ENCODE data around the gene NUPR1.
"Not testable (repeated sequence)": the region's sequence is repeated elsewhere in the genome, so short reads cannot be mapped to it uniquely, and the experiment has no call there.

The NUPR1 gene

DNA sequence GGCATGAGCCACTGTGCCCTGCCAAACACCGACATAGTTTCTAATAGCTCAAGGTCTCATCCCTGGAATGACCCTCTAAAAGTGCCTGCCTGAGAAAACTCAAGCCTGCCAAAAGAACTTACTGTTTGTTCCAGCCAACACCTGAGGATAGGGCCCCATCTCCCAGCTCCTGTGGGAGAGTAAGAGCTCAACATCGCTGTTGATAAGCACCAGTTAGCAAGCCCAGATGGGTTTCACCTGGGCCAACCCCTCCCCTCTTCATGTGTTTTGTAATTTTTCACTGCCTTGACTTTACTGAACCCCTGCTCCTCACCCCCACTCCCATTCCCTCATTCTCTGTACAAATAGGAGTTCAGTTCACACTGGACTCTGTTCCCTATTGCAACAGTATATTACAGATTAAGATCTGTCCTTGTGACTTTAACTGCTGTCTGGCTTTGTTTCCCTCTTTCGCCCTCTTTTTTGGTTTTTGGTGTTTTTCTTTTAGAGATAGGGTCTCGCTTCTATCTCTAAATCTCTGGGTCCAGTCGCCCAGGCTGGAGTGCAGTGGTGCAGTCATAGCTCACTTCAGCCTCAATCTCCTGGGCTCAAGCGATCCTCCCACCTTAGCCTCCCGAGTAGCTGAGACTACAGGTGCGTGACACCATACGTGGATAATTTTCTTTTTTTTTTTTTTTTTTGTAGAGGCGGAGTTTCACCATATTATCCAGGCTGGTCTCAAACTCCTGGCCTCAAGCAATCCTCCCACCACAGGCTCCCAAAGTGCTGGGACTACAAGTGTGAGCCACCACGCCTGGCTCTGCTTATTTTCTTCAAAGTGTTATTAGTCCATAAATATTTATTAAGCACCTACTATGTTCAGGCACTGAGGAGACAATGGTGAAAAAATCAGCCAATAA lies 12.3 kb downstream of the NUPR1 start:
- DNase-seq, result no peak

DNA sequence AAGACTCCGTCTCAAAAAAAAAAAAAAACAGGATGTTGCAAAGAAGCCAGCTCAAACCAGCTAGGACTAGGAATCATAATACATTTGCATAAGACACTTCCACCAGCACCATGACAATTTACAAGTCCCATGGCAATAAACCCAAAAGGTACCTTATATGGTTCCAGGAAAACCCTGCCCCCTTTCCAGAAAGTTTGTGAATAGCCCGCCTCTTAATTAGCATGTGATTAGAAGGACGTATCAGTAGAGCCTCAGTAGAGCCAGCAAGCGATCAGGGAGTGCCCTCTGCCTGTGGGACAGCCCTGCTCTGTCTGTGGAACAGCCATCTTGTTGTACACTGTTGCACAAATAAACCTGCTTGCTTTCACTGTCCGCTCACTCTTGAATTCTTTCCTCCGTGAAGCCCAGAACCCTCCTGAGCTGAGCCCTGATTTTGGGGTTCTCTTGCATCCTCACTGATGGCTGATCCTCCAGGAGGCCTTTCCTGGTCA lies 14.0 kb downstream of the NUPR1 start:
- no peak for DNase-seq

DNA sequence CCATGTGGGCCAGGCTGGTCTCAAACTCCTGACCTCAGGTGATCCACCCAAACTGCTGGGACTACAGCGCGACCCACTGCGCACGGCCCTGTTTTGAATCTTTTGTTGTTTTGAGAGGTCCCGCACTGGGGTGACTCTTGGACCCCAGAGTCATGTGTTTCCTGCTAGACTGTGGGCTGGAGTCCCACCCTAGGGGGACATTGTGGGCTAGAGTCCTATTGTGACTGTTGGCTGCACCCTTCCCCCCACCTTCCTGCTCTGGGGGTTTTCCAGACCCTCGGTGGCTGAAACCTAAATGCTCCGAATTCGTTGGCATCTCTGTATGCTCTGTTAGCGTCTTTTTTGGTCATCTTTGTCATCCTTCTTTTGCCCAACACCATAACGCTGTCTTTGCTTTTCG lies 16.0 kb downstream of the NUPR1 start:
- no peak for DNase-seq

DNA sequence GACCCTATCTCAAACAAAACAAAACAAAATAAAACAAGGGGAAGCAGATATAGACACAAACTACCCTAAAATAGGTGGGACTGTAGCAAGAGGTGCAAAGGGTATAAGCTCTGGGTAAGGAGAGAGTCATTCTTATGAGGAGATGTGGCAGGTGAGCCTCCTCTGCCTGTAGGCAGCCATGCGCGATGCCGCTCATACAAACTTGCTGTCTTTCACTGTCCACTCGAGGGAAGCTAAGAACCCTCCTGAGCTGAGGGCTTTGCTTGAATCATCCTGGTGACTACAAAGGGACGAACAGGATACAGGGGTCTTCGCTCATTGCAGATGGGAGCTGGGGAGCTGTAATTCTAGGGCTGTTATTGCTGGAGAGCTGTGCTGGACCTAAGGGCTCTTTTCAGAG lies 17.3 kb downstream of the NUPR1 start:
- DNase-seq, result no peak

DNA sequence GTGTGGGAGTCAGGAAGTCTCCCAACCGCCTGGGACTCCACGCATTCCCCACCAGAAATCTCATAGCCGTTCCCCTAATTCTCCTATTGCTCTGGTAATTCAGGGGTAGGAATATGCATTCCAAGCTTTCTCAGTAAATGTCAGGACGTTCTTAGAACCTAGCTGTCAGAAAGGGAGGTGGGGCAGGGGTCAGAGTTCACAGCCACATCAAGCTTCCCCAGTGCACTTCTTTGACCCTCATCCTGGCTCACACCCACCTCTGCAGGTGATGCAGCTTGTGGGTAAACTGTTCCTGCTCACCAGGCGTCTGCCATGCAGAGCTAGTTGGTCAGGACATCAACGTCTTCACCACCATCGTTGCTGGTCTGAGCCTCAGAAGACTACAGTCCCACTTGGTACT lies 18.1 kb downstream of the NUPR1 start:
- no peak for DNase-seq

DNA sequence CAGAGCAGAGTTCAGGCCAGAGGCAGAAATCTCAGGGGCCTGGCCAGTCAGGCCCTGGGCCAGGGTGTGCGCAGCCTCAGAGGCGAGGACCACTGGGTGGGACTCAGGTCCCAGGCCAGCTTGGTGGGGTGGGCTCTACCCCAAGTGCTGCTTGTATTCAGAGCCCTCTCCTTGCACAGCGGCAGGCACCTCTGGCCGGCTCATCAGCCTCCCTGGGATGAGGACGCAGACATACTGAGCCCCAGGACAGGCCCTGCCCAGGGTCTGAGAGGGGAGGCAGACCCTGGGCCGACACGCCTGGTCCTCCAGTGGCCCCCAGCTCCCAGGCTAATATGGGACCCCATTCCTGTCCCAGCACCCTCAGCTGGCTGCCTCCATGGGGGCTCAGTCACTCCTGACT lies 24.5 kb downstream of the NUPR1 start:
- DNase-seq, result no peak

DNA sequence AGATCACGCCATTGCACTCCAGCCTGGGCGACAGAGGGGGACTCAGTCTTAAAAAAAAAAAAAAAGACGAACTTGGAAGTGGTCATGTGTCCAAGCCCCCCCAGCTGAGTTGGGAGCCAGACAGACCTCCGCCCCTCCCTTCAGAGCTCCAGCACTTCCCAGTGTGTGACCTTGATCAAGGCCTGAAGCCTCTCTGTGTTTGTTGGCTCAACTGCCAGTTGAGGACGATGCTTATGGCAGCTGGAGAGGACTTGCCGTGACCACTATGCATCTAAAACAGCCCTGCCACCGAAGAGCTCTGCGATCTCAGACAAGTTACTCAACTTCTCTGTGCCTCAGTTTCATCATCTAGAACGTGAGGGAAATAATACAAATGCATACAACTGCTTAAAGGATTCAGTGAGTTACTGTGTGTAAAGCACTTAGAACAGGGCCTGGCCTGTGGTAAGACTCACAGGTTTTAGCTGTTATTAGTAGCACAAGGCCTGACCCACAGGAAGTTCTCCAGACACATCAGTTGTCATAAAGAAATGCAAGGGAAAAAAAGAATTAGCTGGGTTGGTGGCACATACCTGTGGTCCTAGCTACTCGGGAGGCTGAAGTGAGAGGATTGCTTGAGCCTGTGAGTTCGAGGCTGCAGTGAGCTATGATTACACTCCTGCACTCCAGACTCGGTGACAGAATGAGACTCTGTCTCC lies 25.1 kb downstream of the NUPR1 start:
- DNase-seq, result no peak

DNA sequence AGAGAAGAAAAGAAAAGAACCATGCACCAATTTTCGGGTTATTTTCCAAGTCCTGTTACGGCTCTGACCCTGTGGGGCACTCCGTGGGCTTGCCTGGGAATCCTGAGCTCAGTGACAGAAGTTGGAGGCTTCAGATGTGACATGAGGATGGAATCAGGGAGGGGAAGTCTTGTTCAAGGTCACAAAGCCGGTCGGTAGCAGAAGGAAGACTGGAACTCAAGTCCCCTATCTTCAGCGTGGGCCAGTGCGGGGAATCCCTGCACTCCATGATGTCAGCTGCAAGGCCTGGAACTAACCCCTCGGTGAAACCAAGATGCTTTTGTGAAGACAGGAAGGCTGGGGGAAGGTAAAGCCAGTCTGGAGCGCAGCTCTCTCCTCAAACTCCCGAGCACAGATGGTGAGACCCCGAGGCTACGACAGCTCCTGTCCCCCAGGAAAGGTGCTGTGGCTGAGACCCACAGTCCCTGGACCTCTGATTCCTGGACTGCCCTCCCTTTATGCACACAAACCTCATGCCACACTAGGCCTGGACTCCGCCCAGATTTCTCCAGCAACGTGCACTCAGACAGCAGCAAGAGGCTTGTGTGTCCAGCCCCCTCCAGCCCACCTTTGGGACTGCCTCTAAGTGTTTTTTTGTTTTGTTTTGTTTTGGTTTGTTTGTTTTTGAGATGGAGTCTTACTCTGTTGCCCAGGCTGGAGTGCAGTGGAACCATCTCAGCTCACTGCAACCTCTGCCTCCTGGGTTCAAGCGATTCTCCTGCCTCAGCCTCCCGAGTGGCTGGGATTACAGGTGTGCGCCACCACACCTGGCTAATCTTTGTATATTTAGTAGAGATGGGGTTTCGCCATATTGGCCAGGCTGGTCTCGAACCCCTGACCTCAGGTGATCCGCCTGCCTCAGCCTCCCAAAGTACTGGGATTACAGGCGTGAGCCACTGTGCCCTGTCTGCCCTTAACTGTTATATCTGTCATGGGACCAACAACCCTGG lies 26.7 kb downstream of the NUPR1 start:
- DNase-seq, result no peak

DNA sequence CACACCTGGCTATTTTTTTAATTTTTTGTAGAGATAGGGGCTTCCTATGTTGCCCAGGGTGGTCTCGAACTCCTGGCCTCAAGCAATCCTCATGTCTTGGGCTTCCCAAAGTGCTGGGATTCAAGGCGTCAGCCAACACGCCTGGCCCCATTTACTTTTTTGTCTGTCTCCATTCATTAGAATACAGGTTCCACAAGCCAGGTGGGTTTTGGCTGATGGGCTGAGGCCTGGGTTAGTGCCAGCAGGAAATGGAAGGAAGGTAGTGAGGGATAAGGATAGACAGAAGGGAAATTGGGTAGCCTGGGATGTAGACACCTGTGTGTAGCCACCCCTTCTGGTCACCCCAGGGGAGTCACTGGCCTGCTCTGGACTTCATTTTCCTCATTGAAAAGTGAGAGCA lies 27.7 kb downstream of the NUPR1 start:
- DNase-seq, result no peak

DNA sequence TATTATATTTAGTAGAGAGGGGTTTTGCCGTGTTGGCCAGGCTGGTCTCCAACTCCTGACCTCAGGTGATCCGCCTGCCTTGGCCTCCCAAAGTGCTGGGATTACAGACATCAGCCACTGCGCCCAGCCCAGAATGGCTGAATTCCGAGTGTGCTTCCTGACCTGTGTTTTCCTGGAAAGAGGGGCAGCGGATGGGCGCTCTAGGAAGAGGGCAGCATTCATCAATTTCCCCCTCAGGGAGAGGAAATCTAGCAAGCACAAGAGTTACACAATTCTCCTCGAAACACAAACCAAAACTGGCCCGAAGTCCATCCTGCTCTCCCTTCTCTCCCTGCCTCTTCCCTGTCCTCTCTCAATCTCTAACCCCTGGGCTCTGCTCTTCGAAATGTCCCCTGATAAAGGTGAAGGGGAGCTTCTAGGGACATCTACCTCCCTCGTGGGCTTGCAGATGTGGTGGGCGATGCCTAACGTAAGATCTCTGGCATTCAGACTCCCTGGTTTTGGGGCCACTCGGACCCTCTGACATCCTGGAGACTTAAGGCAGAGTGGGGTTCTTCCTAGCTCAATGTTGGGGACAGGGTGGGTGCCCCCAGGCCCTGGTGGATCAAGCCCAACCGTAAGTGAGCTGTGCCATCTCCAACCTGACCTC lies 33.2 kb downstream of the NUPR1 start:
- DNase-seq, result no peak

DNA sequence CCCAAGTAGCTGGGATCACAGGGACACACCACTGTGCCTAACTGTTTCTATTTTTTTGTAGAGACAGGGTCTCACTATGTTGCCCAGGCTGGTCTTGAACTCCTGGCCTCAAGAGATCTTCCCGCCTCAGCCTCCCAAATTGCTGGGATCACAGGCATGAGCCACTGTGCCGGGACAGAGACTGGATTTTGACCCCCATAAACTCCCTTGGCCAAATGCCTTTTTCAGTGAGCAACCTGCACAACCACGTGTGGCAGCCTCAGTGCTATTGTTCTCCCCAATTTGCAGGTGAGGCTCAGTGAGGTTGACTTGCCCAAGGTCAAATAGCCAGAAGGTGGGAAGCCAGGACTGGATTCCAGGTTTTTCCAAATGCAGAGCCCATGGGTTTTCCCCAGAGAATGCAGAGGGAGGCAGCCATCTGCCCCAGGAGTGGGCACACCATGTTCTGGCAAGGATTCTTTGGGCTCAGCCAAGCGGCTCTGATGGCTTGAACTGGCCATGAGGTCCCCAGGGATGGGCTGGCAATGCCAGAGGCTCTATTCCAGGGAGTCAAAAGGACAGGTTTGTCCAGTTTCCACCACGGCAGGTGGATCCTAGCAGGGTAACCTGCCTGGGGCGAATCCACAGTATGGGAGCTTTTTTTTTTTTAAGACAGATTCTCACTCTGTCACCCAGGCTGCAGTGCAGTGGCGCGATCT lies 33.9 kb downstream of the NUPR1 start:
- no peak for DNase-seq

DNA sequence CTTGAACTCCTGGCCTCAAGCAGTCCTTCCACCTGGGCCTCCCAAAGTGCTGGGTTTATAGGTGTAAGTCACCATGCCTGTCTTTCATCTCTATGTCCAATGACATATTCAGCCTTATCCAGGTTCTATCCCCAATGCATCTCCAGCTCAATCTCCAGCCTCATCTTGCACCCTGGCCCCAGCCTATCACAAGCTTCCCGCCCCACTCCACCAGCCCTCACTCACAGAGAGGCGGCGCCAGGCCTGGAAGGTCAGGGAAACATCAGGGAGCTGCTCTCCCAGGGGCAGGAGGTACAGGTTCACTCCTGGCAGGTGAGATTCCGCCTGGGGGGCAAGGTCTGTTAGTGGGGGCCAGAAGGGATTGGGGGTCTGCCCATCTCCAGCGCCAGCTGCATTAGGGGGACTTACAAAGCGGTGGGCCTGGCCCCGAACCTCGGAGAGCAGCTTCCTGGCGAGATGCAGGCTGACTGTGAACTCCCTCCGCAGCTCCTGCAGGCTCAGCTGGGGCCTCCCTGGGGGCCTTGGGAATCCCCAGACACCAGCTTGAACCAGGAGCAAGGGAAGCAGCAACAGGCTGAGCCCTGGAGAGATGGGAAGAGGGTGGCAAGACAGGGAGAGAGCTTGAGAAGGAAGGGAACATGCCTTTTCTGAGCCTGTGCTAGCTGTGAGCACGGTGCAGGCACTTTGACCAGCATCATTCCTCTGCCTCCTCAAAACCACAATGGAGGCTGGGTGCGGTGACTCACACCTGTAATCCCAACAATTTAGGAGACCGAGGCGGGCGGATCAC lies 35.1 kb downstream of the NUPR1 start:
- no peak for DNase-seq

DNA sequence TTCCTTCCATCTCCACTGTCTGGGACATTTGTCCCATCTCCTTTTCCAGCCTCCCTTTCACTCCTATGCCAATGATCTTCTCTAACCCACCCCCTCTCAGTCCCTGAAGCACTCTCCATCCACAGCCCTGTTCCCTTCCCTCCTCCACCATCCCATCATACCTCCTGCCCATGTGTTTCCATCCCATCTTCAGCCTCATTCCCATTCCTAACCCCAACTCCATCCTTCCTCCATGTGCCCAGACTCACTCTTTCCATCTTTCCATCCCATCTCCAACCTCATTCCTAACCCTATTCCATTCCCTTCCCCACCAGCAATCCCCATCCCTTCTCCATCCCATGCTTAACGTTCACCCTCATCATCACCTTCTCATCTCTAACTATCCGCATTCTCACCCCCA lies 36.5 kb downstream of the NUPR1 start:
- DNase-seq, result no peak

DNA sequence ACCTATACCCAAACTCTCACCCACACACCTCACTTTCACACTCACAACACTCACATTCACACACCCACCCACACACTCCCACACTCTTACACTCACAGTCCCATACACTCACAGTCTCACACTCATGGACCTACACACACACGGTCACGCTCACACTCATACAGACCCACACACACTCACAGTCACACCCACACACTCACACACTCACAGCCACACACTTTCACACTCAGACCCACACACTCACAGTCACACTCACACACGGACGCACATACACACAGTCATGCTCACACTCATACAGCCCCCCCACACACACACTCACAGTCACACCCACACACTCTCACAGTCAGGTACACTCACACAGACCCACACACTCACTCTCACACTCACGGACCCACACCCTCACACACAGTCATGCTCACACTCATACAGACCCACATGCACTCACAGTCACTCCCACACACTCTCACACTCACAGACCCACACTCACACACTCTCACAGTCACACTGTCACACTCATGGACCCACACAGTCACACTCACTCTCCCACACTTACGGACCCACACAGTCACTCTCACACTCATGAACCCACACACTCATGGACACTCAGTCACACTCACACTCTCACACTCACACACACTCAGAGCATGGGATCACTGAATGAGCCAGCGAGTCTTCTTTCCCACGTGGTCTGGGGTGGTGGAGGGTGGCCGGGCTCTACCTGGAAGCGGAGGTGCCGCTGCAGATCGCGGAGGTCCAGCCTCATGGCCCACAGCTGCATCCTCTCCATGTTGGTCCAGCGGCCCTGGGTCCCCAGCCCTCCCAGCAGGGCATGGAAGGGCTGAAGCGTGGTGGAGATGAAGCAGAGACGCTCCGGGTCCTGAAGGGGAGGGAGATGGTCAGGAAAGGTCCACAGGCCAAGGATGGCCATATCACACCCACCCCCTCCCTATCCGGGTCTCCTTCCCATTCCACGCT lies 37.2 kb downstream of the NUPR1 start:
- no peak for DNase-seq

DNA sequence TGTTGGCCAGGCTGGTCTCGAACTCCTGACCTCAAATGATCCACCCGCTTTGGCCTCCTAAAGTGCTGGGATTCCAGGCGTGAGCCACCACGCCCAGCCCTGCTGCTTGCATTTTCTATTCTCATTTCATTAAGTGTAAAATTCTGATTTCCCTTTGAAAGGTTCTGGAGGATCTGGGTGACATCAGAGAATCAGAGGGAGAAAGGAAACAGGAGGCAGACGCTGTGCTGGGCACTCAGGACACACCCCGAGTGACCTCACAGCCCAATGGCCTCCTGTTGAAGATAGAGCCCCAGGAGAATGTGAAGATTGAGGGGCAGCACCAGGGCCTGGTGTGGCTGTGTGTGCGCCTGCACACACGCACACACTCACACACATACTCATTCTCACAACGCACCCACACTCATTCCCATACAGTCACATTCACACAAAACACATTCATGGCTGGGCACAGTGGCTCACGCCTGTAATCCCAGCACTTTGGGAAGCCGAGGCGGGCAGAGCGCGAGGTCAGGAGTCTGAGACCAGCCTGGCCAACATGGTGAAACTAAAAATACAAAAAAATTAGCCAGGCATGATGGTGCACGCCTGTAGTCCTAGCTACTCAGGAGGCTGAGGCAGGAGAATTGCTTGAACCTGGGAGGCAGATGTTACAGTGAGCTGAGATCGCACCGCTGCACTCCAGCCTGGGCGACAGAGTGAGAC lies 38.1 kb downstream of the NUPR1 start:
- DNase-seq, result not testable (repeated sequence)

DNA sequence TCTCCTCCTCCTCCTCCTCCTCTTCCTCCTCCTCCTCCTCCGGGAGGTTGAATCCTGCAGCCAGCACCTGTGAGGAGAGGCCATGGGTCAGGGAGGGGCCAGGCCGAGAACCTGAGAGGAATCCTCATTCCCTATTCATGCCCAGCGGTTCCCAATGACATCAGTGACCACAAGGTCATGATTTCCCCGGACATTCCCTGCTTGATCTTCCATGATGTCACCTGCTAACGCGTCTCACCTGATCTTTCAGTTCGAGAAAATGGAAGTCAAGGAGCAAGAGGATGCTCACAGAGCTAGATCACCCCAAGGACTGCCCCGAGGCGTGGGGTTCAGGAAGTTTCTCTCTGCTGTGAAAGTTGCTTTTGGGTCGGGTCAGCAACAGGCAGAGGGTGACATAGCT lies 38.9 kb downstream of the NUPR1 start:
- DNase-seq, result no peak

DNA sequence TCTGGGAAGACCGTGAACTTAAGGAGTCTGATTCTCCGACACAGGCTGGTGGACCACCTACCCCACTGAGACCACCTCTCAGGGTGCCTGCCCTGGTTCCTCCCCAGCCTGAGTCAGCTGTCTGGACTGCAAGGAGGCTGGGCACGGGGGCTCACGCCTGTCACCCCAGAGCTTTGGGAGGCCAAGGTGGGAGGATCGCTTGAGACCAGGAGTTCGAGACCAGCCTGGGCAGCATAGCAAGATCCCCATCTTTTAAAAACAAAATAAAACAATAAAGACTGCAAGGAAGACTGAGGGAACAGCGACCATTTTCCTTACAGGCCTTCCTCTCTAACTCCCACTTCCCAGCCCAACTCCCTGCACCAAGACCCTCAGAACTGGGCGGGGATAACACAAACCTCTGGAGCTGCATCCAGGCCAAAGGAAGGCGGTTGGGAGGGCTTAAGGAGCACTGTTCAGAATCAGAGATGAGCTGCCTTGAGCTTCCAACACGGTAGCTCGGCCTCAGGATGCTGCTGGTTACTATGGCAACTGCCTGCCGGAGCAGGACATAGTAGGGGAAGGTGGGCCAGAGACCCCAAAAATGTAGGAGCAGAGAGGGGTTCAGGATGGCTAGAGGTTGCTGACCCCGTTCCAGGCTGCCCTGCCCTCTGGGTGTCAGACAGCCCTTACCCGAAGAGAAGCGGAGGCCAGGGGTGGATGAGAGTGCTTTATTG lies 40.0 kb downstream of the NUPR1 start:
- no peak for DNase-seq

DNA sequence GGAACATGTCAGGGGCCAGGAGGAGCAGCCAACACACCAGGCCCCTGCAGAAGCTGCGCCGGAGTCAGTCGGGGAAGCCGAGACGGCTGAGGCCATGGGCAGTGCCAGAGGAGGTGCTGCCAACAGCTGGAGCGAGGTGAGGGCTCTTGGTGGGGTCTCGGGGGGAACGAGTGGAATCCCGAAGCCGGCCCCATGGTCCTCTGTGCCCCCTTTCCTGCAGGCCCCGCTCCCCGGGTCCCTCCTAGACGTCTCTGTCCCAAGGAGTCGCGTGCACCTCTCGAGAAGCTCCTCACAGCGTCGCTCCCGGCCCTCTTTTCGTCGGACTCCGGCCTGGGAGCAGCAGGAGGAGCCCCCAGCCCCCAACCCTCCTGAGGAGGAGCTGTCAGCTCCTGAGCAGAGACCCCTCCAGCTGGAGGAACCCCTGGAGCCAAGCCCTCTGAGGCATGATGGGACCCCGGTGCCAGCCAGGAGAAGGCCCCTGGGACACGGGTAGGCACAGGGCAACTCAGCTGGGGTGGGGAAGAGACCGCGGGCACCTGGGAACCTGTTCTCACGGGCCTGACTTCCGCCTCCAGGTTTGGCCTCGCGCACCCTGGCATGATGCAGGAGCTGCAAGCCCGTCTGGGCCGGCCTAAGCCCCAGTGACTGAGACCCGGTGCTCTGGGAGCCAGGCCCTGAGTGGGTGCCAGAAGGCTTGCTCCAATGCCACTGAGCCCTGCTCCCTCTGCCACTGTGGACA lies 40.7 kb downstream of the NUPR1 start:
- no peak for DNase-seq

Measured in NCI-H1048 (cell line).